ENCODE results near the gene CHCHD4. TPM values are rescaled to one million over a fixed set of nuclear protein-coding genes. Genes with fewer than 3 reads are reported as not detected.

Gene CHCHD4
- total and polyA plus RNA-seq, 2 of the 13 experiments (the other 11 are each of a cell fraction or from before 2014, with no cell fraction given): 15.8 to 24.1 TPM

GRCh38 chr3:14144423-14145075, 19.9 kb upstream of the CHCHD4 start (continued):
- TF ChIP-seq ZNF20 (CRISPR knock-in tag; IDR thresholded peaks at IDR 0.05): no peak
- no peak for TF ChIP-seq THRA (CRISPR knock-in tag; IDR thresholded peaks at IDR 0.05; ENCODE audit: borderline replicate concordance)
- TF ChIP-seq, protein P1, sequence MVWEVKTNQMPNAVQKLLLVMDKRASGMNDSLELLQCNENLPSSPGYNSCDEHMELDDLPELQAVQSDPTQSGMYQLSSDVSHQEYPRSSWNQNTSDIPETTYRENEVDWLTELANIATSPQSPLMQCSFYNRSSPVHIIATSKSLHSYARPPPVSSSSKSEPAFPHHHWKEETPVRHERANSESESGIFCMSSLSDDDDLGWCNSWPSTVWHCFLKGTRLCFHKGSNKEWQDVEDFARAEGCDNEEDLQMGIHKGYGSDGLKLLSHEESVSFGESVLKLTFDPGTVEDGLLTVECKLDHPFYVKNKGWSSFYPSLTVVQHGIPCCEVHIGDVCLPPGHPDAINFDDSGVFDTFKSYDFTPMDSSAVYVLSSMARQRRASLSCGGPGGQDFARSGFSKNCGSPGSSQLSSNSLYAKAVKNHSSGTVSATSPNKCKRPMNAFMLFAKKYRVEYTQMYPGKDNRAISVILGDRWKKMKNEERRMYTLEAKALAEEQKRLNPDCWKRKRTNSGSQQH (CRISPR knock-in tag; IDR thresholded peaks at IDR 0.05; ENCODE audit: low read depth): no peak
- TF ChIP-seq SOX6 (IDR thresholded peaks at IDR 0.05): no peak
- no peak for TF ChIP-seq SOX6 (CRISPR knock-in tag; IDR thresholded peaks at IDR 0.05)
- TF ChIP-seq CBX2 (IDR thresholded peaks at IDR 0.05; ENCODE audit: low read depth, low read length): no peak
- no peak for TF ChIP-seq CBX2 (CRISPR knock-in tag; IDR thresholded peaks at IDR 0.05; ENCODE audit: low read depth)
- TF ChIP-seq MAFG (CRISPR knock-in tag; IDR thresholded peaks at IDR 0.05): no peak
- TF ChIP-seq, protein P2, sequence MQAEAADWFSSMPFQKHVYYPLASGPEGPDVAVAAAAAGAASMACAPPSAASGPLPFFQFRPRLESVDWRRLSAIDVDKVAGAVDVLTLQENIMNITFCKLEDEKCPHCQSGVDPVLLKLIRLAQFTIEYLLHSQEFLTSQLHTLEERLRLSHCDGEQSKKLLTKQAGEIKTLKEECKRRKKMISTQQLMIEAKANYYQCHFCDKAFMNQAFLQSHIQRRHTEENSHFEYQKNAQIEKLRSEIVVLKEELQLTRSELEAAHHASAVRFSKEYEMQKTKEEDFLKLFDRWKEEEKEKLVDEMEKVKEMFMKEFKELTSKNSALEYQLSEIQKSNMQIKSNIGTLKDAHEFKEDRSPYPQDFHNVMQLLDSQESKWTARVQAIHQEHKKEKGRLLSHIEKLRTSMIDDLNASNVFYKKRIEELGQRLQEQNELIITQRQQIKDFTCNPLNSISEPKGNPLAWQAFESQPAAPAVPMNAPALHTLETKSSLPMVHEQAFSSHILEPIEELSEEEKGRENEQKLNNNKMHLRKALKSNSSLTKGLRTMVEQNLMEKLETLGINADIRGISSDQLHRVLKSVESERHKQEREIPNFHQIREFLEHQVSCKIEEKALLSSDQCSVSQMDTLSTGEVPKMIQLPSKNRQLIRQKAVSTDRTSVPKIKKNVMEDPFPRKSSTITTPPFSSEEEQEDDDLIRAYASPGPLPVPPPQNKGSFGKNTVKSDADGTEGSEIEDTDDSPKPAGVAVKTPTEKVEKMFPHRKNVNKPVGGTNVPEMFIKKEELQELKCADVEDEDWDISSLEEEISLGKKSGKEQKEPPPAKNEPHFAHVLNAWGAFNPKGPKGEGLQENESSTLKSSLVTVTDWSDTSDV (CRISPR knock-in tag; IDR thresholded peaks at IDR 0.05): no peak
- TF ChIP-seq, protein P3, sequence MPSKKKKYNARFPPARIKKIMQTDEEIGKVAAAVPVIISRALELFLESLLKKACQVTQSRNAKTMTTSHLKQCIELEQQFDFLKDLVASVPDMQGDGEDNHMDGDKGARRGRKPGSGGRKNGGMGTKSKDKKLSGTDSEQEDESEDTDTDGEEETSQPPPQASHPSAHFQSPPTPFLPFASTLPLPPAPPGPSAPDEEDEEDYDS (CRISPR knock-in tag; IDR thresholded peaks at IDR 0.05): no peak
- no peak for TF ChIP-seq ZEB1 (IDR thresholded peaks at IDR 0.05; ENCODE audit: insufficient replicate concordance, low read depth)
- no peak for TF ChIP-seq ZNF549 (CRISPR knock-in tag; IDR thresholded peaks at IDR 0.05)
- TF ChIP-seq FUBP1 (CRISPR knock-in tag; IDR thresholded peaks at IDR 0.05; ENCODE audit: borderline replicate concordance): no peak
- no peak for TF ChIP-seq ZNF841 (CRISPR knock-in tag; IDR thresholded peaks at IDR 0.05; ENCODE audit: borderline replicate concordance)
- TF ChIP-seq BHLHE40 (IDR thresholded peaks at IDR 0.05; ENCODE audit: low read length): no peak
- TF ChIP-seq ZNF850 (CRISPR knock-in tag; conservative IDR thresholded peaks at IDR 0.05): no peak
- TF ChIP-seq ZNF567 (CRISPR knock-in tag; IDR thresholded peaks at IDR 0.05; ENCODE audit: borderline replicate concordance): no peak
- no peak for TF ChIP-seq PBX2 (CRISPR knock-in tag; IDR thresholded peaks at IDR 0.05)
- TF ChIP-seq, protein P4, sequence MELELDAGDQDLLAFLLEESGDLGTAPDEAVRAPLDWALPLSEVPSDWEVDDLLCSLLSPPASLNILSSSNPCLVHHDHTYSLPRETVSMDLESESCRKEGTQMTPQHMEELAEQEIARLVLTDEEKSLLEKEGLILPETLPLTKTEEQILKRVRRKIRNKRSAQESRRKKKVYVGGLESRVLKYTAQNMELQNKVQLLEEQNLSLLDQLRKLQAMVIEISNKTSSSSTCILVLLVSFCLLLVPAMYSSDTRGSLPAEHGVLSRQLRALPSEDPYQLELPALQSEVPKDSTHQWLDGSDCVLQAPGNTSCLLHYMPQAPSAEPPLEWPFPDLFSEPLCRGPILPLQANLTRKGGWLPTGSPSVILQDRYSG (CRISPR knock-in tag; IDR thresholded peaks at IDR 0.05): no peak
- TF ChIP-seq XRCC5 (optimal IDR thresholded peaks at IDR 0.05; ENCODE audit: low read length): no peak
- TF ChIP-seq ATAD3A (CRISPR knock-in tag; IDR thresholded peaks at IDR 0.05): no peak
